Activated T-helper 2 cell treated with anti-CD3 and anti-CD28 coated beads, Interferon-gamma antibody, Interleukin-2, Interleukin-4, amounts not matched to agents 10 μg/mL and 5 μg/mL and 100 μg/mL, durations not matched to agents 14 hours and 24 hours and 36 hours (primary cell): ENCODE measurements around the gene TMEFF1. TPM values are rescaled to one million over a fixed set of nuclear protein-coding genes. Genes with fewer than 3 reads are reported as not detected.
"Not testable (repeated sequence)": the region's sequence is repeated elsewhere in the genome, so short reads cannot be mapped to it uniquely, and the experiment has no call there.

Source experiments
- DNase-seq: peaks from one replicate; pipeline ENCODE4 v3.0.0; 2021; ENCODE audit warnings: low spot score
- H3K27ac Mint-ChIP-seq: one replicate; pipeline ENCODE4 v1.8.0; 2021; ENCODE audit warnings: mixed read lengths
- H3K27me3 Mint-ChIP-seq: one replicate; pipeline ENCODE4 v1.8.0; 2021; ENCODE audit warnings: low read depth, mixed read lengths
- H3K36me3 Mint-ChIP-seq: one replicate; pipeline ENCODE4 v1.8.0; 2021; ENCODE audit warnings: low read depth, mixed read lengths
- H3K4me1 Mint-ChIP-seq: one replicate; pipeline ENCODE4 v1.8.0; 2021; ENCODE audit warnings: low read depth, mixed read lengths
- H3K4me3 Mint-ChIP-seq: one replicate; pipeline ENCODE4 v1.8.0; 2021; ENCODE audit warnings: low read depth, mild to moderate bottlenecking, moderate library complexity, mixed read lengths
- H3K9me3 Mint-ChIP-seq: one replicate; pipeline ENCODE4 v1.8.0; 2021; ENCODE audit warnings: mixed read lengths
- intact Hi-C: fragments of 100-400 bp; cut with micrococcal nuclease; formaldehyde crosslinking; loops from one replicate; pipeline ENCODE4 v1.15.1; 2023
- total RNA-seq: library from RNA; stranded (reverse); gene quantifications from 2 replicates; pipeline ENCODE4 v1.2.3, GENCODE V29; 2022

TMEFF1 gene
- total RNA-seq, 1 donor from 2014 or later, result 0.52 TPM

- H3K27ac Mint-ChIP-seq, result no peak overlapping the region
- peak; percentile 41 for DNase-seq
- H3K36me3 Mint-ChIP-seq, result peaks cover 3% of the 10 kb centered on the region
- no peaks in the 10 kb centered on the region for H3K4me1 Mint-ChIP-seq
- H3K27me3 Mint-ChIP-seq, result no peaks in the 10 kb centered on the region
- H3K9me3 Mint-ChIP-seq, result no peaks in the 10 kb centered on the region
- no peak overlapping the region for H3K4me3 Mint-ChIP-seq
- intact Hi-C loops, result loop anchor here (5.0 kb wide), 1 partner anchor 34 kb away; the partner anchor contains the start of gene TMEFF1
Measured at GRCh38 chr9:100437860-100438805, 34.8 kb upstream of the TMEFF1 start.

GRCh38 chr9:100440071-100440470 is 32.9 kb upstream of the TMEFF1 start:
- no peak for DNase-seq
- H3K36me3 Mint-ChIP-seq, result peaks cover 10% of the 10 kb centered on the region
- no peaks in the 10 kb centered on the region for H3K27me3 Mint-ChIP-seq
- intact Hi-C loops, result no loop called here
- no peaks in the 10 kb centered on the region for H3K9me3 Mint-ChIP-seq
- H3K4me1 Mint-ChIP-seq, result no peaks in the 10 kb centered on the region
- no peak overlapping the region for H3K27ac Mint-ChIP-seq
- H3K4me3 Mint-ChIP-seq, result no peak overlapping the region

- H3K4me1 Mint-ChIP-seq, intact Hi-C loops, H3K36me3 Mint-ChIP-seq, H3K9me3 Mint-ChIP-seq, H3K27me3 Mint-ChIP-seq, H3K27ac Mint-ChIP-seq, DNase-seq, H3K4me3 Mint-ChIP-seq: not testable (repeated sequence)
Measured at GRCh38 chr9:100440487-100440886, 32.5 kb upstream of the TMEFF1 start.

- H3K4me3 Mint-ChIP-seq, result no peak overlapping the region
- no peaks in the 10 kb centered on the region for H3K9me3 Mint-ChIP-seq
- H3K4me1 Mint-ChIP-seq, result no peaks in the 10 kb centered on the region
- DNase-seq, result no peak
- H3K27me3 Mint-ChIP-seq, result no peaks in the 10 kb centered on the region
- H3K36me3 Mint-ChIP-seq, result peaks cover 18% of the 10 kb centered on the region
- intact Hi-C loops, result no loop called here
- H3K27ac Mint-ChIP-seq, result no peak overlapping the region
Measured at GRCh38 chr9:100441911-100442361, 31.0 kb upstream of the TMEFF1 start.

GRCh38 chr9:100443781-100444768 is 28.9 kb upstream of the TMEFF1 start:
- no peak for DNase-seq
- intact Hi-C loops, result no loop called here
- H3K36me3 Mint-ChIP-seq, result peaks cover 20% of the 10 kb centered on the region
- H3K9me3 Mint-ChIP-seq, result no peaks in the 10 kb centered on the region
- no peak overlapping the region for H3K4me3 Mint-ChIP-seq
- H3K27me3 Mint-ChIP-seq, result no peaks in the 10 kb centered on the region
- no peak overlapping the region for H3K27ac Mint-ChIP-seq
- H3K4me1 Mint-ChIP-seq, result peaks cover 4% of the 10 kb centered on the region

- intact Hi-C loops, result no loop called here
- H3K4me1 Mint-ChIP-seq, result peaks cover 14% of the 10 kb centered on the region
- H3K27me3 Mint-ChIP-seq, result no peaks in the 10 kb centered on the region
- no peak overlapping the region for H3K4me3 Mint-ChIP-seq
- H3K36me3 Mint-ChIP-seq, result peaks cover 24% of the 10 kb centered on the region
- H3K9me3 Mint-ChIP-seq, result no peaks in the 10 kb centered on the region
- no peak for DNase-seq
- no peak overlapping the region for H3K27ac Mint-ChIP-seq
Measured at GRCh38 chr9:100445161-100445902, 27.6 kb upstream of the TMEFF1 start.

GRCh38 chr9:100445903-100446549 is 26.9 kb upstream of the TMEFF1 start:
- H3K4me1 Mint-ChIP-seq, result peaks cover 17% of the 10 kb centered on the region
- no peak overlapping the region for H3K27ac Mint-ChIP-seq
- intact Hi-C loops, result no loop called here
- H3K27me3 Mint-ChIP-seq, result no peaks in the 10 kb centered on the region
- H3K9me3 Mint-ChIP-seq, result no peaks in the 10 kb centered on the region
- H3K4me3 Mint-ChIP-seq, result no peak overlapping the region
- DNase-seq, result no peak
- H3K36me3 Mint-ChIP-seq, result peaks cover 31% of the 10 kb centered on the region

GRCh38 chr9:100447041-100447440 is 25.9 kb upstream of the TMEFF1 start:
- Mint-ChIP-seq H3K4me1 (peaks cover 17% of the 10 kb centered on the region), H3K4me3 (no peak overlapping the region), H3K27me3 (no peaks in the 10 kb centered on the region), H3K27ac (no peak overlapping the region), H3K36me3 (peaks cover 36% of the 10 kb centered on the region), H3K9me3 (no peaks in the 10 kb centered on the region)
- DNase-seq, result no peak
- intact Hi-C loops, result no loop called here

GRCh38 chr9:100448266-100448665 is 24.7 kb upstream of the TMEFF1 start:
- peaks cover 17% of the 10 kb centered on the region for H3K4me1 Mint-ChIP-seq
- H3K27ac Mint-ChIP-seq, result no peak overlapping the region
- intact Hi-C loops, result no loop called here
- H3K27me3 Mint-ChIP-seq, result no peaks in the 10 kb centered on the region
- H3K36me3 Mint-ChIP-seq, result peaks cover 42% of the 10 kb centered on the region
- DNase-seq, result no peak
- no peaks in the 10 kb centered on the region for H3K9me3 Mint-ChIP-seq
- no peak overlapping the region for H3K4me3 Mint-ChIP-seq

GRCh38 chr9:100449420-100449819 is 23.5 kb upstream of the TMEFF1 start:
- Mint-ChIP-seq H3K9me3 (no peaks in the 10 kb centered on the region), H3K36me3 (peaks cover 35% of the 10 kb centered on the region), H3K27ac (peak overlapping the region; percentile 8)

GRCh38 chr9:100452894-100453293 is 20.1 kb upstream of the TMEFF1 start:
- Mint-ChIP-seq H3K9me3 (no peaks in the 10 kb centered on the region), H3K27ac (no peak overlapping the region), H3K27me3 (peaks cover 3% of the 10 kb centered on the region), H3K4me1 (peaks cover 17% of the 10 kb centered on the region), H3K36me3 (peaks cover 24% of the 10 kb centered on the region), H3K4me3 (no peak overlapping the region)
- intact Hi-C loops, result no loop called here
- DNase-seq, result no peak

More at GRCh38 chr9:100449420-100449819, 23.5 kb upstream of the TMEFF1 start:
- peaks cover 17% of the 10 kb centered on the region for H3K4me1 Mint-ChIP-seq
- intact Hi-C loops, result no loop called here
- H3K27me3 Mint-ChIP-seq, result no peaks in the 10 kb centered on the region
- DNase-seq, result no peak
- H3K4me3 Mint-ChIP-seq, result no peak overlapping the region

- DNase-seq, result no peak
- H3K9me3 Mint-ChIP-seq, result no peaks in the 10 kb centered on the region
- H3K27me3 Mint-ChIP-seq, result peaks cover 13% of the 10 kb centered on the region
- intact Hi-C loops, result no loop called here
- H3K27ac Mint-ChIP-seq, result no peak overlapping the region
- peaks cover 2% of the 10 kb centered on the region for H3K4me1 Mint-ChIP-seq
- no peak overlapping the region for H3K4me3 Mint-ChIP-seq
- peaks cover 19% of the 10 kb centered on the region for H3K36me3 Mint-ChIP-seq
Measured at GRCh38 chr9:100455470-100455869, 17.5 kb upstream of the TMEFF1 start.
